ENCODE results near the gene ZFAND3.

The ZFAND3 gene

DNA sequence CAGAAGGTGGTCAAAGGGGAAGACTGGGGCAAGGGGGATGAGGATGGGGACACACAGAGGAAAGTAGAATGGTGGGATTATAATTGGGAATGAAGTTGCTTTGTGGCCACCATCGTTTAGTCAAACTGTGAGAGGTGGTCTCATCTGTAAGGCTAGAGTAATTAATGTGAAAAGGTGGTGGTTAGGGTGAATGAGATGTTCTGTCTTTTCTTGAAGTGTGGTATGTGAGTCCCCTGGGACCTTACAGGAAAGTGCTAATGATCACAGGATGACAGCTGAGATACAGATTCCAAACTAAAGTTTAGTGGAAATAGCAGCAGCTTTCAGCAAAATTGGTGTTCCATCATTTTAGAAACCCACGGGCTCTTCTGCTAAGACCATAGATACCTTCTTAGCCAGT lies 10.7 kb downstream of the ZFAND3 start:
- DNase-seq, result no peak

GRCh38 chr6:37831457-37831856 lies 11.9 kb downstream of the ZFAND3 start:
- DNase-seq, result no peak

DNA sequence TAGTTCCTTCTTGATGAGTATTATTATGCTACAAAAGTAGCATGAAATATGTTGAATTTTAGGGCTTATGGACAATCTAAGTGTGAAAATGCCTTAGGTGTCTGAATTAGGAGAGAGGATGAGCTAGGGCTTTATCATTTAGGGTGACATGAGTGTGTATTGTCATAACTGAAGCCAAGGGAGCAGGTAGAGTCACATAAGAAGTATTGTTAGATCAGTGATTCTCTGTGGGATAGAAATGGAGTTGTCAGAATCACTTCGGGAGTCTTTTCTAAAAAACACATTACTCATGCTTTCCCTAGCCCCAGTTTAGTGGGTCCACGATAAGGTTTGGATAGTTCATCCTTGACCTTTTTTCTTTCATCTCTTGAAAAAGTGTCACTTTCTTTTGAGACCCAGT lies 16.4 kb downstream of the ZFAND3 start:
- no peak for DNase-seq

- DNase-seq, result no peak
These were observed 18.8 kb downstream of the ZFAND3 start for GRCh38 chr6:37838219-37838921.

DNA sequence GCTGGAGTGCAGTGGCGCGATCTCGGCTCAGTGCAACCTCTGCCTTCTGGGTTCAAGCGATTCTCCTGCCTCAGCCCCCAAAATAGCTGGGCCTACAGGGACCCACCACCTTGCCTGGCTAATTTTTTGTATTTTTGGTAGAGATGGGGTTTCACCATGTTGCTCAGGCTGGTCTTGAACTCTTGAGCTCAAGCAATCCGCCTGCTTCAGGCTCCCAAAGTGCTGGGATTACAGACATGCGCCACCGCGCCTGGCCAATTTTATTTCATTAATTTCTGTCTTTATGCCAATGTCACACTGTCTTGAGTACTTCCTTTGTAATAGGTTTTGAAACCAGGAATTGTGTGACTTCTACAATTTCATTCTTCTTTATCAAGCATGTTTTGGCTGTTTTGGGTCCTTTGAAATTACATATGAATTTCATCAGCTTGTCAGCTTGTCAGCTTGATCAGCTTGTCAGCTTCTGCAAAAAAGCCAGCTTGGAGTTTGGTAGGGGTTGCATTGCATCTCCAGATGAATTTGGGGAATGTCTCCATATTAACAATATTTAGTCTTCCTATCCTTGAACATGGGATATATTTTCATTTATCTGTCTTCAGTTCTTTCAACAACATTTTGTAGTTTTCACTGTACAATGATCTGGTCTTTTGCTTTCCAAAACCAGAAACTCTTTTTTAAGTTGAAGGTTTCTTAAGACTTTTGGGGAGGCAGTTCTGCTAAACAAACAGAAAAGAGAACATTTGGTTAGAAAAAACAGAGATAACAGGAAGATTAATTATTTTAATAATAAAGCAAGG lies 20.8 kb downstream of the ZFAND3 start:
- no peak for DNase-seq

- DNase-seq, result no peak
These were observed 21.4 kb downstream of the ZFAND3 start for GRCh38 chr6:37840940-37841300.

DNA sequence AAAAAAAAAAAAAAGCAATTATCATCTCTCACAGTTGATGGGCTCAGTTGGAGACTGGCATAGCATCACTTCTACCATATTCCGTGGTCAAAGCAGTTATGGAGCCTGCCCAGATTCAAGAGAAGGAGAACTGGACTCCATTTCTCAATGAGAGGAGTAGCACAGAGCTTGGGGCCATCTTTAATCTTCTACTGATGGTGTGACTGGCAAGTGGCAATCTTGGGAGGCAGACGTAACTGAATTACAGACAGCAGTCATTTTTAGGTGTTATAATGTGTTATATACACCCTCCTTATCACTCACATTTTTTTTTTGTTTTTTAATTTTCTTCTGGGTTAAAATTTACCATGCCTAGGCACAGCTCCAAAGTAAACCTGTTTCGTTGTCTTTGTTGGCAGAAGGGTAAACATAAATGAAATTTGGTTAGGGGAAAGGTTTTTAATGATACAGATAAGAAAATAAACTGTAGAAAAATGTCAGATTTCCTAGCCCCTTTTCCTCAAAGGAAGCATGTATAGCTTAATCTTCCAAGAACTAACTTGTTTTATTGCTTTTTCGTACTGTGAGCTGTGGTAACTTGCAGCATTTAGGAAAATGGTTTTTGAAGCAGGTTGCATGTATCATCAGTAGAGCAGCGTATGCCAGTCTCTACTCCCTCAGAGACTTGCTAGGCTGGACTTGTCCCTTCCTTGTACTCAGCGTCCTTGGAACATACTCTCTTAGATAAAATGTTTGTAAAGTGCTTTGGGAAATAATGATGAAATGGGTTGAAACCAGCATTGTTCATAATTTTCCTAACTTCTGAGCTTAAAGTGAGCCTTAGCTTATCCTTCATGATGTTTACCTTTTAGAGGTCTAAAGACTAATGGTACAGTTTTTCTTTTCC lies 25.7 kb downstream of the ZFAND3 start:
- no peak for DNase-seq

- no peak for DNase-seq
These were observed 26.4 kb downstream of the ZFAND3 start for GRCh38 chr6:37845930-37846329.

GRCh38 chr6:37847704-37848103 lies 28.2 kb downstream of the ZFAND3 start:
- no peak for DNase-seq

DNA sequence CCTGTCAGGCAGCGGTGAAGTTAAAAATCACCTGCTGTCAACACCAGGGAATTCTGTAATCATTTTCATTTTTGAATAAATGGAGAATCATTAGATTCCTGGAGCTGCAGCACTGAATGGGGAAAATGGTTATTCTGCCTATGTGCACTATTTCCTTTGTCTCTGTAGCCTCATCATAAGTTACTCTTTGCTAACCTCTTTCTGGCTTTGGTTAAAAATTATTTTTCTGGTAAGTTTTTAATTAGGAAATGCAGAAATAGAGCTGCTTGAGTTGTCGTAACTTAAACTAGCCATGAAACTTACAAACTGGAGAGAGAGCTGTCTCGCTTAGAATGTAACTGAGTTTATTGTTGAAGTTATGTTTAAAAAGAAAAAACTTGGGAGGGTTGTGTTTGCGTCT lies 28.8 kb downstream of the ZFAND3 start:
- no peak for DNase-seq

DNA sequence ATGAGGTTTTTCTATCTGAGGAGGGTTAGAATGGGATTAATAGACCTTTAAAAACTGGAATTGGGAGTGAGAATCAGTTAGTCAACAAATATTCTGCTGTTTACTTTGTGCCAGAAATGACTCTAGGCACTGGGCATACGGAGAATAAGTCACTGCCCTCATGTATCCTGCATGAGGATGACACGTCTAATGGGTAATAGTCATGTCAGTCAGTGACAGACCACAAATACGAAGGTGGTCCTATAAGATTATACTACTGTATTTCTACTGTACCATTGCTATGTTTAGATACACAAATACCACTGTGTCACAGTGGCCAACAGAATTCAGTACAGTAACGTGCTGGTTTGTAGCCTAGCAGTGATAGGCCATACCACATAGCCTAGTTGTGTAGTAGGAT lies 30.7 kb downstream of the ZFAND3 start:
- no peak for DNase-seq

- no peak for DNase-seq
These were observed 31.3 kb downstream of the ZFAND3 start for GRCh38 chr6:37850728-37851285.

GRCh38 chr6:37851997-37852524 lies 32.5 kb downstream of the ZFAND3 start:
- DNase-seq, result no peak

- no peak for DNase-seq
These were observed 36.8 kb downstream of the ZFAND3 start for GRCh38 chr6:37856285-37856684.

GRCh38 chr6:37858363-37858762 lies 38.8 kb downstream of the ZFAND3 start:
- no peak for DNase-seq

DNA sequence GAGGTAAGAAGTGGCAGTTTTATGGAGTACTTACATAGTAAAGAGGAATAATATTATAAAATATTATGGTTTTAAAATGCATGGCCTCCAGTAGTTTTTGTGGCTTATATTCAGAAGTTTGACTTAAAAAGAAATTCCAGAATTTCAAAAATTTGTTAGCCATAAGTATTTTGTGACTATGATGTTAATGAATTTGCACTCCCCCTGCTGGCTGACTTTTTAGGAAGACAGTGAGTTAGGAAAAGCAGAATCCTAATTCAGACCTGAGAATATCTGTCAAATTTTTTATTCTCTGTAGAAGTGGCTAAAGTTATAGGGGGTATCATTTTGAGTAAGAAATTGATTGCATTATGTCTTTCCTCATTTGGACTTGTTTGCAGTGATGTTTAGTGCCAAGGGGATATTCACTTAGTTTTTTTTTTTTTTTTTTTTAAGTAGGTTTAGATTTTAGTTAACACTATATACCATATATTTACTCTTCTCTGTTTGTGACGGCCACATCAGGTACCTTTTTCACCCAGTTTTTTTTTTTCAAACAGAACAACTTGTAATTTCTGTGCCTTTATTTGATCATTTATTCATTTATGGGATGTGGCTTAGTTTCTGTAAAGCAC lies 40.8 kb downstream of the ZFAND3 start:
- DNase-seq, result peak; percentile 44 to 51

GRCh38 chr6:37861452-37861851 lies 41.9 kb downstream of the ZFAND3 start:
- DNase-seq, result no peak

- DNase-seq, result no peak
These were observed 42.9 kb downstream of the ZFAND3 start for GRCh38 chr6:37862430-37862829.

GRCh38 chr6:37862992-37863391 lies 43.5 kb downstream of the ZFAND3 start:
- no peak for DNase-seq

DNA sequence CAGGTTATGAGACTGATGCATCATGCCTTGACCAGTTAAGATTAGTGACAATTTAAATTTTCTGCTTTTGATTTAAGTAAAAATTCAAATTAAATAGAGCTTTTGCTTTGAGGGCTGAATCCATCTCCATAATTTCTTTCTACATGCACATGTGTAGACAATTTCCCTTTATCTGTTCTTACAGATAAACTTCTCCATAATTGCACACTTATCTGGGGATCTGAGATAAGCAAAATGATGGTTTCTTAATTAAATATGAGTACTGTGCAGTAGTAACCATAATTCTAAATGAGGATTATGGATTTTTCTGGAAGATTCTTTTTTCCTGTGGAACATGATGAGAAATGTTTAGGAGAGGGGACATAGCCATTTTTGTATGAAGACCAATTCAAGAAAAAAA lies 44.7 kb downstream of the ZFAND3 start:
- no peak for DNase-seq

DNA sequence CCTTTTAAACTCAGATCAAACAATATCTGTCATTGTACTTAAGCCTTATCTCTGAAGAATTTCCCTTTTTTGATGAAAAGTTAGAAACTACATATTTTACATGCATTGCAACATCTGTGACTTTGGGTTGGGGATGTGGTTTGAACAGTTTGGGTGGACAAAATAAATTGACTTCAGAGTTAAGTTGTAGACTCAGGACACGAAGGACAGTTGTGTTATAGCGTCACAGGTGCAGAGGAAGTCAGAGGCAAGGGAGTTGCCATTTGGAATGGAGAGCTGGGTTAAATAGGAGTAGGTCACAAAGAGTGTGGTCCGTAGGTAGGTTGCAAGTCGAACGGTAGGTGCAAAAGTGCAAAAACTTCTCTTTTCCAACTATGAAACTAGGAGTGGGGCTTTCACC lies 46.0 kb downstream of the ZFAND3 start:
- no peak for DNase-seq
